Activated T-helper 2 cell treated with anti-CD3 and anti-CD28 coated beads, Interferon-gamma antibody, Interleukin-2, Interleukin-4, amounts not matched to agents 10 μg/mL and 5 μg/mL and 100 μg/mL, durations not matched to agents 14 hours and 24 hours and 36 hours (primary cell): Measurements from ENCODE around the gene UBE2J2. TPM values are rescaled to one million over a fixed set of nuclear protein-coding genes. Genes with fewer than 3 reads are reported as not detected.
A peak's percentile ranks its signal among the peaks of the same experiment; 100 is the strongest.

Experiments used
- DNase-seq: peaks from one replicate; pipeline ENCODE4 v3.0.0; 2021; ENCODE audit warnings: low spot score
- H3K27ac Mint-ChIP-seq: one replicate; pipeline ENCODE4 v1.8.0; 2021; ENCODE audit warnings: mixed read lengths
- H3K27me3 Mint-ChIP-seq: one replicate; pipeline ENCODE4 v1.8.0; 2021; ENCODE audit warnings: low read depth, mixed read lengths
- H3K36me3 Mint-ChIP-seq: one replicate; pipeline ENCODE4 v1.8.0; 2021; ENCODE audit warnings: low read depth, mixed read lengths
- H3K4me1 Mint-ChIP-seq: one replicate; pipeline ENCODE4 v1.8.0; 2021; ENCODE audit warnings: low read depth, mixed read lengths
- H3K4me3 Mint-ChIP-seq: one replicate; pipeline ENCODE4 v1.8.0; 2021; ENCODE audit warnings: low read depth, mild to moderate bottlenecking, moderate library complexity, mixed read lengths
- H3K9me3 Mint-ChIP-seq: one replicate; pipeline ENCODE4 v1.8.0; 2021; ENCODE audit warnings: mixed read lengths
- intact Hi-C: fragments of 100-400 bp; cut with micrococcal nuclease; formaldehyde crosslinking; loops from one replicate; pipeline ENCODE4 v1.15.1; 2023
- total RNA-seq: library from RNA; stranded (reverse); gene quantifications from 2 replicates; pipeline ENCODE4 v1.2.3, GENCODE V29; 2022

UBE2J2 gene
- total RNA-seq, 1 donor from 2014 or later = 81.0 TPM

DNA sequence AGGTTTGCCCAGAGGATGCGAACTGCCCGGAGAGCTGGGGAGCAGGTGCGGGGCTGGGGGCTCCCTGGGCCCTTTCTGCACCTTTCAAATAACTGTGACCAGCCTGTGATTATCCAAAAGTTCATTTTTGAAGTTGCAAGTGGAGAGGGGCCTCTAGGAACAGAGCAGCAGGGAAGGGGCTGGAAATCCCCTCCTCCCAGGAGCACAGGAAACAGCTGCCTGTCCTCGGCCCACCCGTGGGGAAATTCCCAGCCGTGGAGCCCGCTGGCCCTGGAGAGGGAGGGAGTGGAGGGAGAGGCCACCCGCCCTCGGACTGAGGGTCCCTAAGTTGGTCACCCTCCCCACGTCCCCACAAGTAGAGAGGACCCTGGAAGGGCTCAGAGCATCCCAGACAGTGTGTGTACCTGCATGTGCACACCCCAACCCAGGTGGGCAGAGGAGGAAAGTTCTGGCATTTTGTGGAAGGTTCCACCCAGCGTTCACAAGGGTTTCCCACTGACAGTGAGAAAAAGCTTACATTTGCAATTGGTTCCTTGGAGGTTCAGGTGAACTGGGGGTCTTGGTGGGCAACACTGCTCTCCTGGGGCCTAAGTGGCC, 58.5 kb downstream of the UBE2J2 start:
- intact Hi-C loops = loop anchor here (2.0 kb wide), 1 partner anchor 16 kb away; no protein-coding TSS in a partner anchor
- H3K27ac Mint-ChIP-seq = peak overlapping the region; percentile 60
- peak overlapping the region; percentile 75 for H3K4me3 Mint-ChIP-seq
- peaks cover 33% of the 10 kb centered on the region for H3K4me1 Mint-ChIP-seq
- H3K9me3 Mint-ChIP-seq = no peaks in the 10 kb centered on the region
- no peaks in the 10 kb centered on the region for H3K27me3 Mint-ChIP-seq
- peaks cover 61% of the 10 kb centered on the region for H3K36me3 Mint-ChIP-seq
- DNase-seq = no peak

DNA sequence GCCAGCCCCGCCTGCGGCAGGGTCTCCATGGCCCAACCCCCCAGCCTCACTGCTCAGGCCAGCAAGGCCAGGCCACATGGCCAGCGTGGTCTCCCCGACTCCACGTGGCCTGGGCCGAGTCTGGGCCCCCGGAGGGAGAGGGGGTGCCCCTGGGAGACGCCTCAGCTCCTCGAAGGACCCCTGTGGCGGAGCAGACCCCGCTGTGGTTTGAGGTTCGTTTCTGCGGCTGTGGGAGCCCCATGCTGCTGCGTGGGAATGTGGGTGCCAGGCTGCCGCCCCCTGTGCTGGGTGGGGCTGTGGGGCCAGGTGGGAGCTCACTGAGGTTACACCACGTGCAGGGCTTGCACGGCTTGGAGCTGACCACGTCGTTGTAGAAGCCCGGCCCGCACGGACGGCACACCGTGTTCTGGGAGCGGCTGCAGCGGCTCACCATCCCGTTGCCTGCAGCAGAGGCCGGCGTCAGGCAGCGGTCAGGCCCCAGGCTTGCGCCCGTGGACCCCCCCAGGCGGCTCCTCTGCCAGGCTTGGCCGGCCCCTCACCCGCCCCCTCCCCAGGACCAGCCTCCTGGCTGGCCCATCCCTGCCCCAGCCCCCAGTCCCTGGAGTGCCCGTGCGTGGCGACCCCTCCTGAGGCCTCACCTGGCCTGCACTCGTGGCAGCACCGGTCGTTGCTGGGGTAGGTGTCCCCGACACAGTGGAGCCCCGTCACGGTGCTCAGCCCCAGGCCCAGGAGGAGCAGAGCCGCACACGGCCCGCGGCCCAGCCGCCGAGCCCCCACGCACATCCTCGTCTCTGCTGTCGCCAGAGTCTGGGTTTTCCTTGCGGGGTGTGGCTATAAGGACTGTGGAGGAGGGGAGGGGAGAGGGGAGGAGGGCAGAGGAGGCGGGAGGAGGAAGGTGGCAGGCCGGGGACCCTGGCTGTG, 60.0 kb downstream of the UBE2J2 start, which contains the start of gene TNFRSF4:
TSS of gene TNFRSF4 (minus strand) at position 809 of the 921 bp plus-strand sequence. CDS start at position 783, 26 bp downstream.
- H3K4me1 Mint-ChIP-seq = peaks cover 37% of the 10 kb centered on the region
- H3K9me3 Mint-ChIP-seq = no peaks in the 10 kb centered on the region
- no peaks in the 10 kb centered on the region for H3K27me3 Mint-ChIP-seq
- DNase-seq = no peak
- H3K27ac Mint-ChIP-seq = peak within 1 kb of the TSS; percentile 81
- peaks cover 59% of the 10 kb centered on the region for H3K36me3 Mint-ChIP-seq
- intact Hi-C loops = loop anchor here (2.0 kb wide), 1 partner anchor 17 kb away; no protein-coding TSS in a partner anchor
- H3K4me3 Mint-ChIP-seq = peak within 1 kb of the TSS; percentile 77

DNA sequence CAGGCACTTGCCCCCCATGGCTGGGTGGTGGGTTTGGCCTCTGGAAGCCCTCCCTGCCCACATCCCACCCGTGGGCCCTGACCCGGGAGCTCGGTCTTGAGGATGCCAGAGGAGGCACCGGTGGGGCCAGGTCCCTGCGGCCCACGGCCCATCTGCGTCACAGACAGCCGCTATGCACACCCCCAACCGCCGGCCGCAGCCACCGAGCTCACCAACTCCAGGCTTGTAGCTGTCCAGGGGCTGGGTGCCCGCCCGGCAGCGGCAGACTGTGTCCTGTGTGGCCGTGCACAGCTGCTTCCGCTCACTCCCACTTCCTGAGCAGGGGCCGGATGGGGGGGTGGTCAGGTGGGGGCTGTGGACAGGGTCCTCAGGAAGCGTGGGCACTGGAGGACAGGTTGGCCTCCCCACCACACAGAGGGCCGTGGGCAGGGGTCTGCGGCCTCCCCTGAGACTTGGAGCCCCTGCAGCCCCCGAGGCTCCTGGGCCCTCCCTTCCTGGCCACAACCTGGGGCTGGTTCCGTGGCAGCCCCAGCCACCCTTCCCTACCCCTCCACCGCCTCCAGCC, 60.8 kb downstream of the UBE2J2 start:
- intact Hi-C loops = no loop called here
- Mint-ChIP-seq H3K27me3 (no peaks in the 10 kb centered on the region), H3K4me1 (peaks cover 37% of the 10 kb centered on the region), H3K36me3 (peaks cover 56% of the 10 kb centered on the region), H3K9me3 (no peaks in the 10 kb centered on the region), H3K4me3 (peak overlapping the region; percentile 77), H3K27ac (no peak overlapping the region)
- no peak for DNase-seq

DNA sequence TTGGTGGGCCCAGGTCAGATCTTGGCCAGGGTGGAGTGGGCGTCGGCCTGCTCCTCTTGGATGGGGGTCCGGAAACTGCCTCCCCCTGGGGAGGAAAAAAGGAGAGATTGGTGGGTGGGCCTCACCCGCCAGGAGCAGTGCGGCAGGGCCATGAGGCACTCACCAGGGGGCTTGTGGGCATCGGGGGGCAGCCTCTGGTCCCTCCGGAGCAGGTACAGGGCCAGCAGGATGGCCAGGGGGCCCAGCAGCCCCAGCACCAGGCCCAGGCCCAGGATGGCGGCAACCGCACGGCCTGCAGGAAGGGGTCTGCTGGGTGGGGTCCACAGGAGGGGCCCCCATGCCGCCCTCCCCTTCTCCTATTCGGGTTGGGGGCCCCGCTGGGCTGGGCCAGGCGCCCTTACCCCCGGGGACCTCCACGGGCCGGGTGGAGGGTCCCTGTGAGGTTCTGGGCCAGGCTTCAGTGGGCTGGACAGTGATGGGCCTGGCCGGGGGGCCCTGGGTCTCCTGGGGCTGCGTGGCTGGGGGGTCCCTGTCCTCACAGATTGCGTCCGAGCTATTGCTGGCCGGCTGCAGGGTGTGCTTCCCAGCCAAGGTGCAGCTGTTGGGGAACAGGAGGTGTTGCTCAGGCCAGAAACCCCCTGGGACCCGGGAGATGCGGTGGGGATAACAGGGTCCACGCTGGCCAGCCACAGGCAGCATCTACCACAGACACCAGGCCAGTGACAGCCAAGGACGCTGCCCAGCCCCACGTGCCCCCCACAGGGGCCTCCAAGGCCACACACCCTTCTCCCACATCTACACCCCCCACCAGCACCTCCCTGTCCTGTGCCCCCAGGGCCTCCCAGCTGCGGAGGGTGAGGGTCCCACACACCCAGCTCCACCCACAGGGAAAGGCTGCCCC, 61.9 kb downstream of the UBE2J2 start:
- peak overlapping the region; percentile 28 for H3K27ac Mint-ChIP-seq
- peaks cover 48% of the 10 kb centered on the region for H3K36me3 Mint-ChIP-seq
- peaks cover 34% of the 10 kb centered on the region for H3K4me1 Mint-ChIP-seq
- peak overlapping the region; percentile 71 for H3K4me3 Mint-ChIP-seq
- no peak for DNase-seq
- intact Hi-C loops = no loop called here
- H3K27me3 Mint-ChIP-seq = no peaks in the 10 kb centered on the region
- H3K9me3 Mint-ChIP-seq = no peaks in the 10 kb centered on the region

DNA sequence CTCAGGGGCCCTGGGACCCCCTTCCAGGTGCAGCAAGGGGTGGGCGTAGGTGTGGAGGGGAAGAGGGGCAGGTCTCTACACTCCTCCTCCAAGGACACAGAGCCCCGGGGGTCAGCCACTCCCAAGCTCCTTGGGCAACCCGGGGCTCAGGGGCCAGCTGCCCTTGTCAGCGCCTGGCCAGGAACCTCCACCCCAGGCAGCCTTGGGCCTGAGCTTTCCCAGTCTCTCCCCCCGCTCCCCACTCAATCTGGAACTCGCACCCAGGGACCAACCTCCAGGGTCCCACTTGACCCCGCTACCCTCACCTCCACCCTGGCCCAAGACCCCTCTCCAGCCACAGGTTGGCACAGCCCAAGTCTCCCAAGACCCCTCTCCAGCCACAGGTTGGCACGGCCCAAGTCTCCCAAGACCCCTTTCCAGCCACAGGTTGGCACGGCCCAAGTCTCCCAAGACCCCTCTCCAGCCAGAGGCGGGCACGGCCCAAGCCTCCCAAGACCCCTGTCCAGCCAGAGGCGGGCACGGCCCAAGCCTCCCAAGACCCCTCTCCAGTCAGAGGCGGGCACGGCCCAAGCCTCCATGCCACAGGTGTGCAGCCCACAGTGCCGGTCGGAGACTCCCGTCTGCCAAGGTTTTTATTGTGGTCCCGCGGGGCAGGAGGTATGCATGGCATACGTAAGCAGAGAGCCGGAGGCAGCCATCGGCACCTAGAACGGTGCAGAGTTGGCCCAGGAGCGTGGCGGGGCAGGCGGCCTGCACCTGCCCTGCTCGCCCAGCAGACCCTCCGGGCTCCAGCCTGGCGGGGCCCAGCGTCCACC, 62.7 kb downstream of the UBE2J2 start:
- no peak for DNase-seq
- no peaks in the 10 kb centered on the region for H3K9me3 Mint-ChIP-seq
- H3K36me3 Mint-ChIP-seq = peaks cover 43% of the 10 kb centered on the region
- peaks cover 31% of the 10 kb centered on the region for H3K4me1 Mint-ChIP-seq
- H3K27ac Mint-ChIP-seq = peak overlapping the region; percentile 63
- intact Hi-C loops = no loop called here
- H3K27me3 Mint-ChIP-seq = no peaks in the 10 kb centered on the region
- peak overlapping the region; percentile 66 for H3K4me3 Mint-ChIP-seq

DNA sequence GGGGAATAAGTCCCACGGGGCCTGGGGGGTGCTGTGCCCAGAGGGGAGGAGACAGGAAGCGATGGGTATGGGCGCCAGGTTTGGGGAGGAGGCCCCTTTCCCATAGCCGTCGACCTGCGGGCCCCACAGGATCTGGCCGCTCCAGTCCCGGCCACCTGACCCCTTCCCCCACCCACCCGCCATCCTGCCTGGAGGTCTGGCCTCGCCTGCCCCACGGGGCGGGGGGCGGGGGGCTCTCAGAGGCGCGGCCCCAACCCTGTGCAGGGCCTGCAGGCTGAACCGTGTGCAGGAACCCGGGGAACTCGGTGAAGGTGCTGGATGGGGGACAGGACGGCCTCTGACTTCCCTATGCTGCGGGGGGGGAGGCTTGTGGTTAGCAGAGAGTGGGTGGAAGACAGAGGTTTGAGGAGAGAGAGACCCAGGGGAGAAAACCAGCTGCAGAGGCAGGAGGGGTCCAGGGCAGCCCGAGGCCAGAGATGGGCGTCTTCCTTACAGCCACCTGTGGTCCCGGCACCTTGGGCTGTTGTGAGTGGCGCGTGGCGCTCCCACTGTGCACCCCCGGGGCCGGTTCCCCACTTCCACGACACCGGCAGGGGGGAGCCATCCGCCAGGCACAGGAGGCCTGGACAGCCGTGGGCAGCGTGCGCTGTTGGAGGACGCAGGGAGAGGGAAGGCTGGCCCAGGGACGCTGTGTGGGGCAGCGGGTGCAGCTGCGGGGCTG, 64.8 kb downstream of the UBE2J2 start:
- Mint-ChIP-seq H3K9me3 (no peaks in the 10 kb centered on the region), H3K4me3 (peak overlapping the region; percentile 83), H3K27ac (peak overlapping the region; percentile 97), H3K27me3 (no peaks in the 10 kb centered on the region), H3K4me1 (peaks cover 19% of the 10 kb centered on the region), H3K36me3 (peaks cover 35% of the 10 kb centered on the region)
- intact Hi-C loops = loop anchor here (2.0 to 10.0 kb wide), 4 partner anchors 64 to 194 kb away; partner anchors contain the start of genes C1orf159, ISG15 and UBE2J2
- no peak for DNase-seq

DNA sequence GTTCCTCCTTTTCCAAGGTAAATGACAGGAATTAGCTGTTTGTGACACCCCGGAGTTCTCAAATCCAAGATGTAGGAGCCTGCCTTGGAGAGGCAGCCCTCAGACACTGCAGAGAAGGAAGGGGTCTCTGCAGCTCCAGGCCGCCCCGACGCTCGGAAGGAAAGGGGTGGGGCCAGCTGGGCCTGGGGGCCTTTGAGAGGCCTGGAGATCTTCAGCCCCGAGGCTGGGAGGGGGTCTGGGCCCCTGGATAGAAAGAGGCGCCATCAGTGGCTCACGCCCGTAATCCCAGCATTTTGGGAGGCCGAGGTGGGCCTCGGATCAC, 66.1 kb downstream of the UBE2J2 start:
- peaks cover 19% of the 10 kb centered on the region for H3K4me1 Mint-ChIP-seq
- H3K27ac Mint-ChIP-seq = peak overlapping the region; percentile 97
- peak overlapping the region; percentile 83 for H3K4me3 Mint-ChIP-seq
- peaks cover 33% of the 10 kb centered on the region for H3K36me3 Mint-ChIP-seq
- no peak for DNase-seq
- no peaks in the 10 kb centered on the region for H3K27me3 Mint-ChIP-seq
- no peaks in the 10 kb centered on the region for H3K9me3 Mint-ChIP-seq
- intact Hi-C loops = loop anchor here (5.0 to 10.0 kb wide), 2 partner anchors 65 to 193 kb away; partner anchors contain the start of gene ISG15

DNA sequence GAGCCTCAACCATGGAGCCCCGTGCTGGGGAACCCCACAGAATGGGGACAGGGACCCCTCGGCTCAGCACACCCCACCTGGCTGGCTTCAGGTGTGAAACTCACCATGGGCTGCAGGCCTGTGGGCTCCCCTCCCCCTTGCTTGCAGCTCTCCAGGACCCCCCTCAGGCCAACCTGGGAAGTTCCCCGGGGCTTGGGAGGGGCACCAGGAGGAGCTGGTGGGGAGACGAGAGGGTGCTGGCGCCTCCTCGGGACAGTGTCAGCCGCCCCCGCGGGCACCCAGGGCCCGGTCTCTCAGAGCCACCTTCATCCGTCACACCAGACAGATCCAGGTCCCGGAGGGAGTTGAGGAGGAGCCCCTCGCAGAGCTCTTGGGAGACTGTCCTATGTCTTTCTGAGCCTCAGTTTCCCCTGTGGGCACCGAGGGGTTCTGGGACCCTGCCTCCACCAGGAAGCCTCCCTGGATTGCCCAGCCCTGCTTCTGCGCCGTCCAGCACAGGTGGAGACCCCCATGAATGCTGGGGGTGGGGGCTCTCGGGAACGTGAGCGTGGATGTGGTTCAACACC, 66.6 kb downstream of the UBE2J2 start:
- Mint-ChIP-seq H3K9me3 (no peaks in the 10 kb centered on the region), H3K4me3 (peak overlapping the region; percentile 80), H3K4me1 (peaks cover 19% of the 10 kb centered on the region), H3K27ac (peak overlapping the region; percentile 68), H3K36me3 (peaks cover 33% of the 10 kb centered on the region), H3K27me3 (no peaks in the 10 kb centered on the region)
- no peak for DNase-seq
- intact Hi-C loops = loop anchor here (5.0 to 10.0 kb wide), 2 partner anchors 65 to 192 kb away; partner anchors contain the start of gene ISG15

DNA sequence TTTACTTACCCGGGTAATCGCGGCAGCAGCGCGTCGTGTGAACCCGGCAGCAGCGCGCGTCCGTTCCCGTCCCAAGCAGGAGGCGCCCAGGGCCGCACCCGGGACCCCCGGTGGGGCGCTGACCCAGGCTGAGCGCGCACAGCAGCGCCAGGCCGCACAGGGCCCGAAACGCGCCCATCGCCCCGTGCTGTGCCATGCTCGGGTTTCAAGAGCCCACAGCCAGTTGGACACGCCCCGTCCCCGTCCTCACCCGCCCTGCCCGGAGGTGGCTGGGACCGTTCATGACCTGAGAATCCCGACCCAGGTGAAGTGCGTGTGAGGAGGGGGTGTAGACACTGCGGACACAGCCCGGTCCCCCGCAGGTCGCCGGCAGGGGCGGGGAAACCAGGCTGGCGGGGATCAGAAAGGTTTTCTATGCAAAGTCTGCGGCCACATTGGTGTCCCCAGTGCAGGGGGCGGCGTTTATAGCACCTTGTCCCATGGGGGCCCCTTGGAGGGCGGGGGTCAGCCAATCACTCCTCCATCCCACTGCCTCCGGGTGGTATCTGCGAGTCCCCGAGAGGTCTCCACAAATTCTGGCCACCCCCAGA, 67.2 kb downstream of the UBE2J2 start, which contains the start of gene TNFRSF18:
TSS of gene TNFRSF18 (minus strand) at position 217 of the 590 bp plus-strand sequence. CDS start at position 196, 21 bp downstream.
- Mint-ChIP-seq H3K9me3 (no peaks in the 10 kb centered on the region), H3K27me3 (no peaks in the 10 kb centered on the region), H3K27ac (peak within 1 kb of the TSS; percentile 68), H3K4me3 (peak within 1 kb of the TSS; percentile 82), H3K36me3 (peaks cover 32% of the 10 kb centered on the region), H3K4me1 (peaks cover 19% of the 10 kb centered on the region)
- intact Hi-C loops = loop anchor here (5.0 to 10.0 kb wide), 2 partner anchors 64 to 192 kb away; partner anchors contain the start of gene ISG15
- DNase-seq = no peak

DNA sequence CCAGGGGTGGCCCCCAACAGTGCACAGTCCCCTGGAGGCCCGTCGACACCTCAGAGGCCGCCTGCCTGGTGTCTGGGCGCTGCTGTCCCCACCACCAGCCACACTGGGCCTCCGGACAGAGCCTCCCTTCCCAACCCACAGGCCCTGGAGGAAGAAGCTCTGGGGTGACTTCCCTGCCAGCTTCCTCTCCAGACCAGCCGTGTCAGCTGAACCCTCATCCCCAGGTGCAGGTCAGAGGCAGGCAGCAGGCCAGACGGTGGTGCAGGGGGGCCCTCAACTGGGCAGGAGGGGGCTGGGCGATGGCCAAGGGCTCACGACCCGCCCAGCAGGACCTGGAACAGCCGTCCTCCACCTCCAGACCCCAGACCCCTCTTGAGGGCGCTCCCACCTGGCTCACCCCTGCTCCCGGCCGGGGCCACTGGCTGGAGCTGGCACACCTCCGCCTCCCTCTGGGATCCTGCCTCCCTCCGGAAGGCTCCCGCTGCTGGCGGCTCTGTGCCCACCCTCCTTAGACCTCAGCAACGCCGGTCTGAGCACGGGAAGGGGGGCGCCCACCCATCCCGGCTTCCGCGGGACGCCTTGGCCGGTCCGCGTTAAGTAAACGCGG, 67.8 kb downstream of the UBE2J2 start:
- H3K9me3 Mint-ChIP-seq = no peaks in the 10 kb centered on the region
- no peaks in the 10 kb centered on the region for H3K27me3 Mint-ChIP-seq
- intact Hi-C loops = loop anchor here (5.0 to 10.0 kb wide), 2 partner anchors 64 to 191 kb away; partner anchors contain the start of gene ISG15
- H3K4me1 Mint-ChIP-seq = peaks cover 18% of the 10 kb centered on the region
- DNase-seq = no peak
- H3K36me3 Mint-ChIP-seq = peaks cover 26% of the 10 kb centered on the region
- peak overlapping the region; percentile 30 for H3K27ac Mint-ChIP-seq
- peak overlapping the region; percentile 82 for H3K4me3 Mint-ChIP-seq
